Transverse colon (tissue), 4 donors: ENCODE results near the gene DOCK2. TPM values are rescaled to one million over a fixed set of nuclear protein-coding genes. Genes with fewer than 3 reads are reported as not detected.

Experiments used
- DNase-seq: peaks from one replicate; pipeline ENCODE4 v3.0.0-alpha.2; 2019
- H3K27ac ChIP-seq, 4 donors: fragments of 200-600 bp; sonication (generic); 2 replicates each; pipeline ENCODE4 v1.5.1; 2016 to 2018; ENCODE audit warnings: inconsistent platforms in 4 of 4
- H3K27me3 ChIP-seq: fragments of 200-600 bp; sonication (generic); 2 replicates; pipeline ENCODE4 v1.5.1; 2017; ENCODE audit warnings: inconsistent platforms
- H3K36me3 ChIP-seq, 4 donors: fragments of 200-600 bp; sonication (generic); 2 replicates each; pipeline ENCODE4 v1.5.1; 2017 to 2019; ENCODE audit warnings: inconsistent platforms in 4 of 4
- H3K4me1 ChIP-seq, 4 donors: fragments of 200-600 bp; sonication (generic); 2 replicates each; pipeline ENCODE4 v1.5.1; 2017 to 2020; ENCODE audit warnings: inconsistent platforms in 4 of 4
- H3K4me3 ChIP-seq, 4 donors: fragments of 200-600 bp; sonication (generic); 1 replicate in 1 of 4; 2 replicates in 3 of 4; pipeline versions ENCODE4 v1.5.1 to v1.6.1; 2017 to 2019; ENCODE audit warnings: inconsistent platforms in 4 of 4
- H3K9me3 ChIP-seq, 2 donors: fragments of 200-600 bp; sonication (generic); 2 replicates each; pipeline ENCODE4 v1.5.1; 2017 to 2019; ENCODE audit warnings: inconsistent platforms in 2 of 2
- EP300 ChIP-seq: sonication (generic); formaldehyde crosslinking; IDR thresholded peaks from one replicate; pipeline ENCODE4 v1.6.1; 2017; ENCODE audit warnings: antibody characterized with exemption, low read depth
- POLR2A ChIP-seq: fragments of 450-650 bp; IDR thresholded peaks from one replicate; pipeline ENCODE4 v1.6.1; 2016; ENCODE audit warnings: antibody characterized with exemption, mild to moderate bottlenecking, moderate library complexity
- POLR2AphosphoS5 ChIP-seq, 3 donors: sonication (generic); formaldehyde crosslinking; IDR thresholded peaks; one replicate each; pipeline ENCODE4 v1.6.1; 2016; ENCODE audit warnings: antibody characterized with exemption in 3 of 3
- WGBS, 2 donors: methylation state at CpG; one replicate each; pipeline ENCODE4 v1.1.5; 2018; ENCODE audit warnings: low coverage in 1 of 2; 5-methylcytosine and 5-hydroxymethylcytosine counted together
- in situ Hi-C, 4 donors: fragments of 200-750 bp; cut with MboI; loops; one replicate each; pipeline versions ENCODE4 v1.15.0 to v1.15.1; 2017; ENCODE audit warnings: low sequenced_read_pairs in 3 of 4, low pct_ligation_motif_present in 1 of 4, low pct_unique_long_range_greater_than_20kb in 1 of 4
- intact Hi-C: fragments of 100-400 bp; cut with DNase I; formaldehyde crosslinking; loops from one replicate; pipeline ENCODE4 v1.15.1; 2023; ENCODE audit warnings: low total_unique reads
- total RNA-seq, 4 donors: library from RNA; depleted of rRNA; stranded (reverse); fragments of >200 nt; gene quantifications; one replicate each; pipeline ENCODE4 v1.1.0, GENCODE V29; 2016
- TF ChIP-seq, protein P1 (sequence below), 5 experiments: fragments of 200-600 bp in 3 of 5; fragments of 450-650 bp in 2 of 5; sonication (generic) in 3 of 5; IDR thresholded peaks; 1 replicate in 2 of 5; 2 replicates in 3 of 5; pipeline ENCODE4 v1.5.1; 2016 to 2017; ENCODE audit warnings: antibody characterized with exemption in 5 of 5, inconsistent platforms in 3 of 5, mild to moderate bottlenecking in 2 of 5, moderate library complexity in 1 of 5

DOCK2 gene
- total RNA-seq, 4 donors from 2014 or later = 8.3 to 24.0 (median 14.3) TPM

DNA sequence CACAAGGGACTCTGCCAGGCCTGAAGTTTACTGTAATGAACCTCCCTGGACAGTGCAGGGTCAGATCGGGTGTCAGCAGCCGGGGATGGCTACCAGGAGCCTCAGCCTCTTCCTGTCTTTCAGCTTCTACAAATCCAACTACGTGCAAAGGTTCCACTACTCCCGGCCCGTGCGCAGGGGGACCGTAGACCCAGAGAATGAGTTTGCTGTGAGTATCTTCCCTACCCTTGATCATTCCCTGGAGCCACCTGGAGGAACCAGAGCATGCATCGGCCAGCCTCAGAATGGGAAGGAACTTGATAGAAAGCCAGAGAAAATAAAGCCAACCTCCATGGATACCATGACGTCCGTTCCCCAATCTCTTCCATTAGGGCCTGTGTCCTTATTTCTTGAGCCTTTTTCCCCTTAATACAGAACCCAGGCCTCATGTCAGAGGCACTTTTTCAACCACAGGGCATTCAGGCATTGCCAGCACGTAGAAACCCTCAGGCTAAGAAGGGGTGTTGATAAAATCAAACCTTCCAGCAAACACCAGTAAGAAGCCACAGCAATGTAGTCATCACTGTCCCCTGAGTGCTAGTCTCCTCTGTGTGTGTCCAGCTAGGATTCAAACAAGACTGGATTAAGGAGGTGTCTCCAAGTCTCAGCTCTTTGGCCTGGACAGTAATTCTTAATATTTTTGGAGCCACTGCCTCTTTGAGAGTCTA lies 419.6 kb downstream of the DOCK2 start:
- intact Hi-C loops = no loop called here
- 84% methylated on average over 11 of the region's 11 CpGs; no CpG with 5 or more reads in 1 of the 2 donors for WGBS, 2 donors
- no peak overlapping the region for H3K27ac ChIP-seq
- no peaks in the 10 kb centered on the region for H3K27me3 ChIP-seq
- no peaks in the 10 kb centered on the region for H3K4me1 ChIP-seq
- TF ChIP-seq, protein P1, sequence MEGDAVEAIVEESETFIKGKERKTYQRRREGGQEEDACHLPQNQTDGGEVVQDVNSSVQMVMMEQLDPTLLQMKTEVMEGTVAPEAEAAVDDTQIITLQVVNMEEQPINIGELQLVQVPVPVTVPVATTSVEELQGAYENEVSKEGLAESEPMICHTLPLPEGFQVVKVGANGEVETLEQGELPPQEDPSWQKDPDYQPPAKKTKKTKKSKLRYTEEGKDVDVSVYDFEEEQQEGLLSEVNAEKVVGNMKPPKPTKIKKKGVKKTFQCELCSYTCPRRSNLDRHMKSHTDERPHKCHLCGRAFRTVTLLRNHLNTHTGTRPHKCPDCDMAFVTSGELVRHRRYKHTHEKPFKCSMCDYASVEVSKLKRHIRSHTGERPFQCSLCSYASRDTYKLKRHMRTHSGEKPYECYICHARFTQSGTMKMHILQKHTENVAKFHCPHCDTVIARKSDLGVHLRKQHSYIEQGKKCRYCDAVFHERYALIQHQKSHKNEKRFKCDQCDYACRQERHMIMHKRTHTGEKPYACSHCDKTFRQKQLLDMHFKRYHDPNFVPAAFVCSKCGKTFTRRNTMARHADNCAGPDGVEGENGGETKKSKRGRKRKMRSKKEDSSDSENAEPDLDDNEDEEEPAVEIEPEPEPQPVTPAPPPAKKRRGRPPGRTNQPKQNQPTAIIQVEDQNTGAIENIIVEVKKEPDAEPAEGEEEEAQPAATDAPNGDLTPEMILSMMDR (IDR thresholded peaks at IDR 0.05) = no peak
- TF ChIP-seq EP300 = no peak
- no peak for TF ChIP-seq POLR2AphosphoS5 (IDR thresholded peaks at IDR 0.05)
- no peak for TF ChIP-seq POLR2A
- H3K36me3 ChIP-seq = no peaks in the 10 kb centered on the region
- no peak for DNase-seq
- no peaks in the 10 kb centered on the region for H3K9me3 ChIP-seq
- no peak overlapping the region for H3K4me3 ChIP-seq
- in situ Hi-C loops = no loop called here

- TF ChIP-seq, protein P1 (IDR thresholded peaks at IDR 0.05) = no peak
- no peak for TF ChIP-seq POLR2A
- no peak for TF ChIP-seq POLR2AphosphoS5 (IDR thresholded peaks at IDR 0.05)
- TF ChIP-seq EP300 = no peak
- in situ Hi-C loops = no loop called here
- Histone ChIP-seq H3K4me3 (no peak overlapping the region), H3K27ac (no peak overlapping the region), H3K36me3 (no peaks in the 10 kb centered on the region), H3K27me3 (no peaks in the 10 kb centered on the region), H3K4me1 (no peaks in the 10 kb centered on the region), H3K9me3 (no peaks in the 10 kb centered on the region)
- WGBS, 2 donors = 87 to 94% methylated on average over 6 to 11 of the region's 11 CpGs
- no peak for DNase-seq
- intact Hi-C loops = no loop called here
Measured at GRCh38 chr5:170057311-170057710, 420.2 kb downstream of the DOCK2 start.

DNA sequence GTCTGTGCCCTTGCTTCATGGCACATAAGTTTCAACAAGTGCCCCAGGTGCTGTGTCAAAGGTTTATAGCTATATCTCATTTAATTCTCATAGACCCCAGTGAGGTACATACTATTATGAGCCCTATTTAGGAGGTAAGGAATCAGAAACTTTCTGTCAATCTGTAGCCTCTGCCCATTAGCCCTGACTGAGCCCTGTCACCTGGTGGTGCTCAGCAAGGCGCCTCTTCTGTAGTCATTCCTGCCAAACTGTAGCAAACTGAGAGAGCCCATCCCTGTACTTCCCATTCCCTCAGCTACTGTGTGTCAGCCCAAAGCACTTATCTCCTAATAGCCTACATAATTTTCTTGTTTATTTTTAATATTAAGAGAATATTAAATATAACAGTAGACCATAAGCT lies 422.1 kb downstream of the DOCK2 start:
- H3K27me3 ChIP-seq = no peaks in the 10 kb centered on the region
- TF ChIP-seq POLR2A (no peak), EP300 (no peak), POLR2AphosphoS5 (IDR thresholded peaks at IDR 0.05) (no peak)
- TF ChIP-seq, protein P1 (IDR thresholded peaks at IDR 0.05) = no peak
- in situ Hi-C loops (no loop called here), intact Hi-C loops (no loop called here)
- no peaks in the 10 kb centered on the region for H3K4me1 ChIP-seq
- 53% methylated on average over 1 of the region's 1 CpG; no CpG with 5 or more reads in 1 of the 2 donors for WGBS, 2 donors
- no peak for DNase-seq
- H3K36me3 ChIP-seq = no peaks in the 10 kb centered on the region
- H3K27ac ChIP-seq = no peak overlapping the region
- H3K4me3 ChIP-seq = no peak overlapping the region
- no peaks in the 10 kb centered on the region for H3K9me3 ChIP-seq

DNA sequence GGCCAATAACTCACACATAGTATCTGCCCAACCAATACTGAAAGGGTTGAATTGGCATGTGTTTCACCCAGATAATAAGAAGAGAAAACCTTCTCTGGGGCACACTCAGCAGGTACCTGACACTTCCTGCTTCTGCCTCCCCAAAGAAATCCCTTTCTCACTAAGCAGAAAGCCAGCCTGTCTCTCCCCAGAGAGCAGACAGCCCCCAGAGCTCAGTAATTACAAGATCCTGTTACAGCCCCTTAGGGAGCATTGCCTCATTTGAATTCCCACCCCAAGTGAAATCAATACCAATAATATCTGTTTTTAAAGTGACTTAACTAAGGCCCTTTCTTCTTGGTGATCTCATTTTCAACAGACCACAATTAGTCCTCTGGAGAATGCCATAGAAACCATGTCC lies 430.1 kb downstream of the DOCK2 start:
- Histone ChIP-seq H3K4me3 (no peak overlapping the region), H3K4me1 (no peaks in the 10 kb centered on the region), H3K27ac (no peak overlapping the region), H3K27me3 (no peaks in the 10 kb centered on the region), H3K9me3 (no peaks in the 10 kb centered on the region), H3K36me3 (no peaks in the 10 kb centered on the region)
- in situ Hi-C loops = no loop called here
- TF ChIP-seq POLR2A = no peak
- TF ChIP-seq, protein P1 (IDR thresholded peaks at IDR 0.05) = no peak
- intact Hi-C loops = no loop called here
- no peak for DNase-seq
